ENCODE measurements around the gene DESI1.
"Not testable (repeated sequence)": the region's sequence is repeated elsewhere in the genome, so short reads cannot be mapped to it uniquely, and the experiment has no call there.

Gene DESI1

GRCh38 chr22:41634610-41635009, 13.8 kb upstream of the DESI1 start:
- DNase-seq (ENCODE audit: low read depth in 2 of 2) = not testable (repeated sequence)

- not testable (repeated sequence) for DNase-seq (ENCODE audit: low read depth in 2 of 2)
Measured at GRCh38 chr22:41631615-41632014, 10.8 kb upstream of the DESI1 start.

GRCh38 chr22:41631115-41631514, 10.3 kb upstream of the DESI1 start:
- not testable (repeated sequence) for DNase-seq (ENCODE audit: low read depth in 2 of 2)

- no peak for DNase-seq (ENCODE audit: low read depth in 2 of 2)
Measured at GRCh38 chr22:41625577-41625976, 4.7 kb upstream of the DESI1 start.

GRCh38 chr22:41621911-41622179, 1.0 kb upstream of the DESI1 start:
- DNase-seq (ENCODE audit: low read depth in 2 of 2) = no peak

- DNase-seq (ENCODE audit: low read depth in 2 of 2) = peak; percentile 99 to 100
Measured at GRCh38 chr22:41621099-41621910, 462 bp upstream of the DESI1 start, which contains the start of gene XRCC6. TSS of gene XRCC6 (plus strand) at chr22:41621295. CDS start at chr22:41622005, 710 bp downstream.

- DNase-seq (ENCODE audit: low read depth in 2 of 2) = peak; percentile 13 to 19
Measured at GRCh38 chr22:41619979-41620588, 759 bp downstream of the DESI1 start.

- no peak for DNase-seq (ENCODE audit: low read depth in 2 of 2)
Measured at GRCh38 chr22:41613456-41613855, 7.4 kb downstream of the DESI1 start.

- DNase-seq (ENCODE audit: low read depth in 2 of 2) = no peak
Measured at GRCh38 chr22:41612603-41613306, 8.1 kb downstream of the DESI1 start.

GRCh38 chr22:41608386-41608785, 12.5 kb downstream of the DESI1 start:
- DNase-seq (ENCODE audit: low read depth in 2 of 2) = no peak

- peak; percentile 16 to 33 for DNase-seq (ENCODE audit: low read depth in 2 of 2)
Measured at GRCh38 chr22:41603873-41604332, 16.9 kb downstream of the DESI1 start.

- DNase-seq (ENCODE audit: low read depth in 2 of 2) = no peak
Measured at GRCh38 chr22:41600976-41601375, 19.9 kb downstream of the DESI1 start.

GRCh38 chr22:41598891-41599635, 21.8 kb downstream of the DESI1 start:
- no peak for DNase-seq (ENCODE audit: low read depth in 2 of 2)

- DNase-seq (ENCODE audit: low read depth in 2 of 2) = no peak
Measured at GRCh38 chr22:41598081-41598480, 22.8 kb downstream of the DESI1 start.

- DNase-seq (ENCODE audit: low read depth in 2 of 2) = no peak
Measured at GRCh38 chr22:41597635-41597953, 23.2 kb downstream of the DESI1 start.

GRCh38 chr22:41596776-41597634, 23.8 kb downstream of the DESI1 start:
- no peak for DNase-seq (ENCODE audit: low read depth in 2 of 2)

GRCh38 chr22:41595703-41596102, 25.1 kb downstream of the DESI1 start:
- no peak for DNase-seq (ENCODE audit: low read depth in 2 of 2)

GRCh38 chr22:41593336-41593960, 27.4 kb downstream of the DESI1 start:
- not testable (repeated sequence) for DNase-seq (ENCODE audit: low read depth in 2 of 2)

- DNase-seq (ENCODE audit: low read depth in 2 of 2) = peak; percentile 100
Measured at GRCh38 chr22:41589391-41590241, 31.2 kb downstream of the DESI1 start, which contains the start of gene PMM1. TSS of gene PMM1 (minus strand) at chr22:41589840. CDS start at chr22:41589805, 35 bp downstream.

GRCh38 chr22:41587347-41587723, 33.5 kb downstream of the DESI1 start:
- DNase-seq (ENCODE audit: low read depth in 2 of 2) = no peak
